HG03442 (cell line): ENCODE data around the gene RAP1GAP2.

Experiments
- ATAC-seq: cut with Tn5 transposase; IDR thresholded peaks from one replicate; pipeline ENCODE4 v1.9.1; 2021; ENCODE audit warnings: mild to moderate bottlenecking, moderate library complexity; ENCODE audit not compliant: unreplicated experiment

The RAP1GAP2 gene

DNA sequence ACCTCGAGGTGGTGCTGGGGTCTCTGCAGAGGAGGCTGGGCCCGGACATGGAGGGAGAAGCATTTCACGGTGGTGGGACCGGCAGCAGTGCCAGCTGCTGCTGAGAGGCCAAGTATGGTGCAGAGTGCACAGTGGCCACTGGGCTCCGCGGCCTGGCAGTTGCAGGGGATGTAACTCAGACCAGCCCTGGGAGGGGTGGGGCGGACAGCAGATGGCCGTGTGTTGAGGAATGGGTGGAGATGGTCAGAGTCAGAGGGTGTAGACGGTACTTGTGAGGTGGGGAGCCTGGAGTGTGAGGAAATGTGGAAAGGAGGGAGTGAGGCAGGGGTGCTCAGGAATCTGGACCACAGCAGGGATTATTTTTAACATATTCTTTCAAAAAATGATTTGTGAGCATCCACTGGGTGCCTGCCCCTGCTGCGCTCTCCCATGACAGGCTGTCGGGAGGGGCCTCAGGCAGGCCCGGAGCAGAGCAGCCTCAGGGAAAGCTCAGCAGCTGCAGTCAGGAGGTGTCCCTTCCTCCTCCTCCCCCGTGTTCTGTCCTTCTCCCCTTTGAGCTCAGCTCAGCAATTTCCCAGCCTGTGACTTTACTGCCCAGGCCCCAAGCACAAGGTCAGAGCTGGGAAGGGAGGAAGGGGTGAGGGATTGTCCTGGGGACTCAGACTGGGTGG lies 113.1 kb downstream of the RAP1GAP2 start:
- no peak for ATAC-seq

DNA sequence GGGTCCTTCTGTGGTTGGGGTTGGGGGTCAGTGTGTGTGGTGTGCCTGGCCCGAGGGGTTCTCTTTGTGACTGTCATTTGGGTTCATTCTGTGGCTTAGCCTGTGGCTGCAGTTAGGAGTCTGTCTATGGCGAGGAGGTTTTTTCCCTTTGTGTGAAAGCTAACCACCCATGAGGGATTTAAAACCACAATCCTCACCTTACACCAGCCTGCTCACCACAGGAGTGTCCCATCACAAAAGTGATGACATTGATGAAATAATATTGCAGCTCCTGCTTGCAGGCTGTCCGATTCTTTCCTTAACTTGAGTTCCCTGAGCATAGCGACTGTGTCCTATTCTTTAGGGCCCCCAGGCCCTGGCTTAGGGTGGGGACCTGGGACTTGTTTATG lies 113.6 kb downstream of the RAP1GAP2 start:
- no peak for ATAC-seq

DNA sequence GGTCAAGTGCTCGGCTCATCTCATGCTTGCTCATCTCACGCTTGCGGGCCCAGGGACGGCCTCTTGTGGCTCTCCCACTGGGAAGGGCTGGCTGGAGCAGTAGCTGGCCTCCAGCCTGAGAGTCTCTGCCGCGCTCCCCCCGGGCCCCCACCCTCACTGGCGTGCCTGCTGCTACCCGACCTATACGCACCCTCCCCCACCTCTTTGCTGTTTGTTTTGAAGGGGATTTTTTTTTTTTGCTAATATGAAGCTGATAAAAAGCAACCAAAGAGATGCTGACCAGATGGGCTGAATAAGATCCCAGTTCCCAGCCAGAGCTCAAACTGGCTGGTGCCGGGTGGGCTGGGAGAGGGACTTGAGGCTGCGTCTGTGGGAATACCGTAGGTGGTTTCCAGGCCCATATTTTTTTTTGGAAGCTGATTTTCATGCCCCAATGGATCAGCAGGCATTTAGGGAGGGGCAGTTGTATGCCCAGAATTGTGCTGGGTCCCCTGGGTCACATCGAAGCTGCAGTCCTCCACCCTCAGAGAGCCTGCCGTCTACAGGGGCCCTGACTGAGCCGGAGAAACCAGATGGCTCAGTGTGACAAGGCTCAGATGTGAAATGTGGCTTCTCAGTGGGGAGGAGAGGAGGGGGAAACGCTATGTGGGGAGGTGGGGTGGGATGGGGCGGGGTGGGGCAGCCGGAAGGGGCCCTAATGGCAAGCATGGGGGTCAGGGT lies 115.0 kb downstream of the RAP1GAP2 start:
- ATAC-seq: no peak

DNA sequence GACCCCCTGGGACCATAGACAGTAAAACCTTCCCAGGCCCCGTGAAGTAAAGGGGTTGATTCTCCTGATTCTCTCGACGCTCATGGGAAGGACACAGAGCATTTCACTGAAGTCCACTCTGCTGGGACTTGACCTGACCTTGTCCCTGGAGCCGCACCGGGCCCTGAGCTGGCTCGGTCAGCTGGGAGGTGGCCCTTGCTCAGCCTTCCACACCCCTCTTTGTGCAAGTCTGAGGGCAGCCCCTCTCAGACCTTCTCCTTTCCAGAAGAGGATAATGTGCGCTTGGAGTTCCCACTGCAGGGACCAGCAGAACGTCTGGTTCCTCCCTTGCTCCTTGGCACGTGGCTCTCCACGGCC lies 115.5 kb downstream of the RAP1GAP2 start:
- no peak for ATAC-seq

DNA sequence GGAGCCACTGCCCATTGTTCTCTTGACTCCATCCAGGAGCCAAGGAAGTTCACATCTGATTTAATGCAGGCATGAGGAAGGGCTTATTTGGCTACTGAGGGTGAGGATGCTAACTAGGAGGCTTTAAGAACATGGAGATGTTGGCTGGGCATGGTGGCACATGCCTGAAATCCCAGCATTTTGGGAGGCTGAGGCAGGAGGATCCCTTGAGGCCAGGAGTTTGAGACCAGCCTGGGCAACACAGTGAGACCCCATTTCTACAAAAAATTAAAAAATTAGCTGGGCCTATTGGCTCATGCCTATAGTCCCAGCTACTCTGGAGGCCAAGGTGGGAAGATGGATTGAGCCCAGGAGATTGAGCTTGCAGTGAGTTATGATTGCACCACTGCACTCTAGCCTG lies 116.5 kb downstream of the RAP1GAP2 start:
- ATAC-seq: no peak

DNA sequence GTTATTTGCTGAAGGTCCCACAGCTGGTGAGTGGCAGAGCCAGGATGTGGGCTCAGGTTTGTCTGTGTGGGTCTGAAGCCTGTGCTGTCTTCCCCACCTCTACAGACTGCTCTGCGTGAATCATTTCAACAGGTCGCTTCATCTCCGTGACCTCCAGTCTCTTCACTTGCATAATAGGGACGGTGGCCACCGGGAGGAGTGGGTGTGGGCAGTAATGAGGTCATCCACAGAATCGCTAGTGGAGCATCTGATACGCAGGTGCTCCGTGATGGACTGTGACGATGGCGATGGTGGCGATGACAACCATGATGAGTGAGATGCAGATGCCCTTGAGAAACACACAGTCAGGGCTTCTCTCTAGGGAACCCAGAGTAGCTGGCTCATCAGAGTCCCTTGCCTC lies 120.2 kb downstream of the RAP1GAP2 start:
- no peak for ATAC-seq

DNA sequence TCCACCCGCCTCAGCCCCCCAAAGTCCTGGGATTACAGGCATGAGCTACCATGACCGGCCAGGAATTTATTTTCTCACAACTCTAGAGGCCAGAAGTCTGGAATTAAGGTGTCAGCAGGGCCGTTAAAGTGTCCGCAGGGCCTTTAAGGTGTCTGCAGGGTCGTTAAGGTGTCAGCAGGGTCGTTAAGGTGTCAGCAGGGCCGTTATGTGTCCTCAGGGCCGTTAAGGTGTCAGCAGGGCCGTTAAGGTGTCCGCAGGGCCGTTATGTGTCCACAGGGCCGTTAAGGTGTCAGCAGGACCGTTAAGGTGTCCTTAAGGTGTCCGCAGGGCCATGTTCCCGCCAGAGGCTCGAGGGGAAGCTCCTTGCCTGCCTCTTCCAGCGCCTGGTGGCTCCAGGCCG lies 125.2 kb downstream of the RAP1GAP2 start:
- ATAC-seq: no peak

DNA sequence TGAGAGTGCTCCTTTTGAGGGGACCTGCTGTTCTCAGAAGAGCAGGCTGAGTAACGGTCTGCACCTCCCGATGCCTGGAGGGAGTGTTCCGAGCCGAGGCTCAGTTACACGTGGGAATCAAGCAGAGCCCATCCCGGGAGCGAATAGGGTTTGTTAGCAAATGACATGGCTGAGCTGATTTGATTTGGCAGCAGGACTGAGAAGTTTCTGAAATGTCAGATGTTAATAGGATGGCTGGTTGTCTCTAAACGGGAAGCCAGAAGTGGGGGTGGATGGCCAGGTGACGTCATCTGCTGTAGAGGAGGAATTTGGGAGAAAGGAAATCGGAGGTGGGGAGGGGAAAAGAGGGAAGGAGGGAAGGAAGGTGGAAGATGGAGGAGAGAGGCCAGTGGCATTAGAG lies 128.0 kb downstream of the RAP1GAP2 start:
- ATAC-seq: no peak

DNA sequence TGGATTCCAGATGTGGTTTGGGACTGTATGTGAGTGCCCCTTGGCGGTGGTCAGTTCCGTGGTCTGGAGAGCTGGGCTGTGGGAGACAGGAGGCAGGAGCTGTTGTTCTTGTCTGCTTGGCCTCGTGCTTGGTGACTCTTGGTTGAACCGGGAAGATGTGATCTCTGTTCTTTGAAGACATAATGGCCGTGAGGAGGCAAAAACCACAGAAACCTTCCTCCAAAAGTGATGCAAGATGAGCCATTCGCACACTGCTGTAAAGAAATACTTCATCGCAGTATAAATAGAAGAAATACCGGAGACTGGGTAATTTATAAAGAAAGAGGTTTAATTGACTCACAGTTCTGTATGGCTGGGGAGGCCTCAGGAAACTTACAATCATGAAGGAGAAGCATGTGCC lies 128.8 kb downstream of the RAP1GAP2 start:
- ATAC-seq: no peak

DNA sequence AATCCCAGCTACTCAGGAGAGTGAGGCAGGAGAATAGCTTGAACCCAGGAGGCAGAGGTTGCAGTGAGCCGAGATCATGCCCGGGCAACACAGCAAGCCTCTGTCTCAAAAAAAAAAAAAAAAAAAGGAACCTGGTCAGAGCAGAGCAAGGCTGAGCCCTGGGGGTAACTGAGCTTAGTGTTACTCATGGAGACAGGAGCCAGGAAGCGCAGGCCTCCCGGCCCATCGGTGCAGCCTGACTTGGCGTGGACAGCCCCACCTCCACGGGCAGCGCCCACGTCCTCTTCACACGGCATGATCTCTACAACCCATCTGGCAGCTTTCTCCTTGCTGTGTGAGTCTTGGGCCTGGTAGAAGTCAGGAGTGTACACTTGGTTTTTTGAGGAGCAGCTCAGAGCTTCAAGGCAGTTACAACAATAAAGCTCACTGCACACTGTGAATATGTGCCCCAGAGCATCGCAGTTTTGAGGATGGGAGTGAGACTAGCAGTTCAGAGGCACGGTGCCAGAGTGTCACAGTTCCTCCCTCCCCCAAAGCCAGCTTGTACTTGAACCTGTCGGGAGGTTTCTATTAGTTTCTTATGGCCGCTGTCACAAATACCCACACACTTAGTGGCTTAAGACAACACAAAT lies 129.9 kb downstream of the RAP1GAP2 start:
- ATAC-seq: no peak

DNA sequence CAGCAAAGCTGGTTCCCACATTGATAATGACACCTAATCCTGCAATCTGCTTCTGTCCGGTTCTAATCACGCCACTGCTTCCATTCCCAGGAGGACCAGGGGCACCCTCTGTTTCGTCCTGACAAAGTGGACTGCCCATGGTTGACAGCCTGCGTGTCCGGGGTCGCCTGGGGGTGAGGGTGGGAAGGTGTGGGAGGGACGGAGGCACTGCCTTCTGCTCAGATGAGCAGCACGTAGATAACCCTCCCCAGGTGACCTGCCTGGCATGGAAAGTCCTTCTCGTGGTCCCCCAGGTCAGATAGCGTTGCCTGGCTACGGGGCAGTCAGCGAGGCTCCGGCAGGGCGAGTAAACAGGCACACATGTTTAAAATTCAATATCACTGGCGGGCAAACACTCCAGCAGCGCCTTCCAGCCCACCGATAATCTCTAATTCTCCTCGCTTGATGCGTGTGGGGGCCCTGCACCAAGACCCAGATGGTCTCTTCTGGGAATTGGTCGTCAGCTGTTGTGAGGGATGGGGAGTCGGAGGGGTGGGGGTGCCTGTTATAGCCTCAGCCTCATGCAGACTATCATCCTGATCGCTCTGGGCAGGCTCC lies 132.2 kb downstream of the RAP1GAP2 start:
- ATAC-seq: no peak

DNA sequence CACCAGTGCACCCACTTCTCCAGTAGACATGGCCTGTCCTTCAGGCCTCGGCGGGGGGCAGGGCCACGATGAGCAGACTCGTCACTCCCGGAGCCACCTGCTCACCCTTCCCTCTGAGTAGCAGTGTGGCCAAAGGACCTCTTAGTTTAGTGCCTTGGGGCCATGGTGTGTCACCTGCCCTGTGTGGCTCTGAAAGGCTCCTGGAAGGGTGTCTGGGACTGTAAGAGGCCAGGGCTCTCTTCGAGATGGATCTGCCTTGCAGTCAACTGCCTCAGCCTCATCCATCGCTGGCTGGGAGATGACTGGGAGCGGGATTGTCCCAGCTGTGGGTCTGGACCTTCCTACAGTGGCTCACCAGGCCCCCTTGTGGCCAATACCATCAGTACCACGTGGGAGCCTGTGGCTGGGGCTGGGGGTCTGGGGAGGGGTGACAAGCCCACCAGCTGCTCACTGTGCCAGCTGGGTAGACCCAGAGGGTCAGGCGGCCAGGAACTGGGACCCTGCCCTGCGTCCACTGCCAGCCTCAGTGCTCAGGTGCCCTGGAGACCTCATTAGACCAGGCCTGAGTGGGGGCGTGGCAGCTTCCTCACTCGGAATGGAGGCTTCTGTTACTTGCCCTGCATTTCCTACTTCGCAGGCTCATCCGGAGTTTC lies 133.8 kb downstream of the RAP1GAP2 start:
- ATAC-seq: no peak

DNA sequence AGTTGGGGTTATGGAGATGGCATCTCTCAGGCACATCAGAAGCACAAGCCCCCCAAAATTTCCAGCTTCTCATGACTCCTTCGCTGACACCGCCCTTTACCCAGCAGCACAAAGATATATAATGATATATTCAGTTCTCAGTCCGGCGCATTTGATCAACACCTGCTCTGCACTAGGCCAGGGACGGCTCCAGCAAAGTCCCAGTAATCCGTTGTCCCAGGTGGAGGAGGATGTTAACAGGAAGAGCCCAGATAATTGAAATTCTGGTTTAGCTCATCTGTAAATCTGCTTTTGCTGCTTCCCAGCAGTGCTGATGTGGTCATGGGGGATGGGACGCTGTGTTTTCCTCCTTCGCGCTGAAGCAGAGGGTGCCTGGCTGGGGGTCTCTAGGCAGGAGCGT lies 135.6 kb downstream of the RAP1GAP2 start:
- no peak for ATAC-seq

DNA sequence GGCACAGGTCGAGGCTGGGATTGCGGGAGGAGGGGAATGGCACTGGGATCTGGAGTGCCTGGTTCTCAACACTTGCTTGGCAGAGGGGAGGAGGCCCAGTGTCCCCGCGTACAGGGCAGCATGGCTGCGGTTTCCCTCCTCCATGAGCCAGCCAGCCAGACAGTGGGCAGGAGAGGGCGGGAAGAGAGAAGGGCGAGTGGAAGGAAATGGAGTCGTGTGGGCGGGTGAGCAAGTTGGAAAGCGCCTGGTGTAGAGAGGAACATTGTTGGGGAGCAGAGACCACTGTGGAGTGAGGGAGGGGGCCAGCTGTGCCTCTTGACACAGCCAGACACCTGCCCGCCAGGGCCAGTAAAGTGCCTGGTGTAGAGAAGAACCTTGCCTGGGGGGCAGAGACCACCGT lies 136.7 kb downstream of the RAP1GAP2 start:
- ATAC-seq: no peak

DNA sequence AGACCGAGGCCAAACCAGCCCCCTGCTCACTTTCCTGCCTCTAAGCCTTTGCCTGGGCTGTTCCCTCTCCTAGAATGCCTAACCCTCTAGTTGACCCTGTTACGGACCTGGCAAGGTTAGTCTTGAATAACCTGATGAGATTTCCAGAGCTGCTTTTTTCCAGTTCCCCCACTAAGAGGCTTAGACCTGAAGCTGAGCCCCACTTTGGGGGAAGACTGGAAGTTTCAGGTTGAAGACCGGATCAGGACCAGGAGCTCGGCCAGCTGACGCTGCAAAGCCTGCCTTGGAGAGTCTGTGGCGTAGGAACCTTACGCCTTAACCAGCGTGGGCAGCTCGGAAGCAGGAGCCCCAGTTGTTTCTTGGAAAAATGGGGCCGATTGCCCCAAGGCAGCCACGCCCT lies 137.4 kb downstream of the RAP1GAP2 start:
- ATAC-seq: no peak

DNA sequence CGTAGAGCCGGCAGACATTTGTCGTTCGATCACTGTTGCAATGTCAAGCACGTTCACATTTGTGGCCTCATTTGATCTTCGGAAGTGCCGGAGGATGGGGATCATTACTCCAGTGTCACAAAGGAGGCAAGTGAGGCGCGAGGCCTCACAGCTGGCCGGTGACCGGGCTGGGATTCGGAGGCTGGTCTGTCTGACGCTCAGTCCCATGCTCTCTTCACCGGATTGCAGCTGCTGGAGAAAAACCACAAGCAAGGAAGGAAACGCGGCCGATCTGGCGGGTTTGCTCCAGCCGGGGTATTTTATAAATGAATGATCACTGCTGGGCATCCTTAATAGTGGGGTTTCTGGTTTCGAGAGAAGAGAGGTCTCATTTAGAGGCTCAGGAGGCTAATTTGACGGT lies 139.4 kb downstream of the RAP1GAP2 start:
- no peak for ATAC-seq

DNA sequence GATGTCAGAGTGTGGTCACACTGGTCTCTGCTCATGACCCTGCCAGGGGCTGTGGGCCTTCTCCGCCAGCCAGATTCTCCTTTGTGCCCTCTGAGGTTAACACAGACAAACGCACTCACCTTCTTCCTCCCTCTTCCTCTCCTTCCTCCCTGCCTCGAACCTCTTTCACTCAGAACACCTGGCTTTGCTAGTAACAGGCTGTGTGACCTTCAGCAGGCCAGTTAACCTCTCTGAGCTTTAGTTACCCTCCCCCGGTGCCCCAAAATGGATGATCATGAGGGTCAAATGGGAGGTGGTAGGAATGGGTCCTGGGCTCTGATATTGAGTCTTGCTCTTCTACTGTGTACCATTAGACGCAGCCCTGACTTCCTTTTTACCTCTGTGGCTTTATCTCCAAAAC lies 140.1 kb downstream of the RAP1GAP2 start:
- no peak for ATAC-seq

DNA sequence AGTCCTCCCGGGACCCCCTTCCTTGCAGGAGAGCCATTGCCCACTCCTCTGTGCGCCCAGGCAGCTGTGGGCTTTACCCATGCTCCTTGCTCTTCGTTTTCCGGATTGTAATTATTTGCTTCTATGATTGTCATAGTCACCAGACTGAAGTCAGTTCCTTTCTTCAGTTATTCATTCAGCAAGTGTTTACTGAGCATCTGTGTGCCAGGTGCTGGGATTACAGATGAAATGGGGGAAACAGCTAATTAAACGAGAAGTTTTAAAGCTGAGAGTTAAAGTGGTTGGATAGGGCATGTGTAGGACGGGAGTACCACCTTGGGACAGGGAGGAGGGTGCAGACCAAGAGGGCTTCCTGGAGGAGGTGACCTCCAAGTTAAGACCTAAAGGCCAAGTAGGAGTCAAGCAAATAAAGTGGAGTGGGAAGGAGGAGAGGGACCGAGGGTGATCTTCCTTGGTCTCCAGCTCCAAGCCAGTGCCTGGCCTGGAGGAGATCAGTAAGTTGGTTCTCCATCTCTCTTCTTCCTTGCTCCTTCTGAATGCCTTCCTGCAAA lies 140.6 kb downstream of the RAP1GAP2 start:
- ATAC-seq: no peak

DNA sequence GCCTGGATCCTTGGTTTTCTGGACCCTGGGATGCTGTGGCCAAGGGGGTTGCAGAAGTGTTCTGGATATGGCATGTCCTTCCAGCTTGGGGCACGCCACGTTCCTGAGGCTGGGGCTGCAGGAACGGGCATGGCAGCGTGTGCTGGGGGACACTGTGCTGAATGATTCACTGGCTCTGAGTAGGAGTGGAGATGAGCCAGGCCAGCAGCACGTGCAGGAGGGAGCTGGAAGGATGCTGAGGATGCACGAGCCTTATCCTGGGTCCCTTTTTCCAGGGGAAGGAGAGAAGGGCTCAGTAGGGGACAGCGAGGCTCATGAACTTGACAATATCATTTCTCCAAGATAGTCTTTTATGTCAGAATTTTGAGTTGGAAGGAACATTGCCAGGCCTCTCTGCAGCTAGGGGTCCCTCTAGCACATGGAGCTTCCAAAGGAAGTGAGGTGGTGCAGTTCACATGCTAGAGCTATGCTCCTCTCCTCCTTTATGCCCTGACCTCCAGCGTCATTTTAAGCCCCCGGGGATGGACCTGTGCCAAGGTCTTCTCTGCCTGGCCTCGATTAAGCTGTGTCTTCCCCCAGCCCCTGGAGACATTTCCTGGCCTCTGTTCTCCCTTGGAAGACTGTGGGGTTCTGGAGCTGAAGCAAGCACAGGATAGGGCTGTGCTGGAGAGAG lies 141.2 kb downstream of the RAP1GAP2 start:
- no peak for ATAC-seq

DNA sequence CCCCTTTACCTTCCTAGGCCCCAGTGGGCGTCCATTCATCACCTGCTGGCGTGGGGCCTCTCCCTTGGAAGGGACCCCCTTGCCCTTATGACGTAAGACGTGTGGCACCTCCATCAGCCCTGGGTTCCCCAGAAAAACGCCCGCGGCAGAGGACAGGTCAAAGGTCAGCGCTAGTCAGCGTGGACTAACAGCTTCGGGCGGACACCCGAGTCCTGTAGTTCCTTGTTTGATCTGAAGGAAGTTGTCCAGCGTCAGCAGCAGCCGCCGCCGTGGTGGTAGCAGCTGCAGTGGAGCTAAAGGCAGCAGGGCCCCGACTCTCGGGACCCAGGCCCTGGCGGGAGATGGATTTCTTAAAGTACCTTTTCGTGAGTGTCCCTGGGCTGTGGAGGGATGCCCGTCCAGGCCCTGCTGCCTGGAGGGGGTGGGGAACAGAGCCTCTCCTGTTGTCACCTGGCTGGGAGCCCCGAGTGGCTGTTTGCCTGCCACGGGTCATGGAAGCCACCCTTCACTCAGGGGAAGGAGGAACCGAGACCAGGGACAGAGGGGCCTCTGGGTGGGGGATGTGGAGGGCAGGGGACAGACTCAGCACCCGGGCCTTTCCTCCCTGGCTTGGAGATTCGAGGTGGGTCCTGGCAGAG lies 143.6 kb downstream of the RAP1GAP2 start:
- no peak for ATAC-seq
